WTC11 (cell line): ENCODE measurements around the gene NCBP3.

Source experiments
- ELF4 ChIP-seq: sonication (generic); formaldehyde crosslinking; IDR thresholded peaks from 2 replicates; pipeline ENCODE4 v1.8.1; 2022; ENCODE audit warnings: low read depth, mild to moderate bottlenecking, moderate library complexity, missing genetic modification reagents
- EMX1 ChIP-seq: fragments of 250-450 bp; sonication (Bioruptor Pico); IDR thresholded peaks from 2 replicates; pipeline ENCODE4 v1.8.0; 2021; ENCODE audit warnings: mild to moderate bottlenecking
- ETV6 ChIP-seq: sonication (generic); formaldehyde crosslinking; IDR thresholded peaks from 2 replicates; pipeline ENCODE4 v1.8.1; 2022; ENCODE audit warnings: mild to moderate bottlenecking, missing genetic modification reagents
- FOXJ3 ChIP-seq: sonication (generic); formaldehyde crosslinking; IDR thresholded peaks from 2 replicates; pipeline ENCODE4 v1.9.0; 2021; ENCODE audit warnings: missing genetic modification reagents, mild to moderate bottlenecking, borderline replicate concordance
- RELA ChIP-seq: sonication (generic); formaldehyde crosslinking; IDR thresholded peaks from 2 replicates; pipeline ENCODE4 v1.8.1; 2022; ENCODE audit warnings: missing genetic modification reagents, mild to moderate bottlenecking, borderline replicate concordance
- SP1 ChIP-seq: sonication (generic); formaldehyde crosslinking; conservative IDR thresholded peaks from 2 replicates; pipeline ENCODE4 v1.8.1; 2022; ENCODE audit warnings: missing genetic modification reagents
- TP53 ChIP-seq: sonication (generic); formaldehyde crosslinking; IDR thresholded peaks from 2 replicates; pipeline ENCODE4 v1.8.1; 2023; ENCODE audit warnings: mild to moderate bottlenecking, missing genetic modification reagents
- TF ChIP-seq, protein P1 (sequence below): fragments of 200-600 bp; IDR thresholded peaks from 2 replicates; pipeline ENCODE4 v1.8.0; 2022; ENCODE audit warnings: antibody characterized with exemption
- TF ChIP-seq, protein P2 (sequence below): sonication (generic); formaldehyde crosslinking; IDR thresholded peaks from 2 replicates; pipeline ENCODE4 v1.8.0; 2023; ENCODE audit warnings: mild to moderate bottlenecking, missing genetic modification reagents
- TF ChIP-seq, protein P3 (sequence below): sonication (generic); formaldehyde crosslinking; IDR thresholded peaks from 2 replicates; pipeline ENCODE4 v1.8.0; 2022; ENCODE audit warnings: mild to moderate bottlenecking, missing genetic modification reagents
- TF ChIP-seq, protein P4 (sequence below): sonication (generic); formaldehyde crosslinking; conservative IDR thresholded peaks from 2 replicates; pipeline ENCODE4 v1.8.1; 2023; ENCODE audit warnings: mild to moderate bottlenecking, low read depth, missing genetic modification reagents, moderate library complexity
- TF ChIP-seq, protein P5 (sequence below): fragments of 250-450 bp; sonication (Bioruptor Pico); IDR thresholded peaks from 2 replicates; pipeline ENCODE4 v2.1.2; 2022; ENCODE audit warnings: mild to moderate bottlenecking, moderate library complexity
- TF ChIP-seq, protein P6 (sequence below): sonication (generic); formaldehyde crosslinking; IDR thresholded peaks from 2 replicates; pipeline ENCODE4 v1.8.0; 2023; ENCODE audit warnings: missing genetic modification reagents

DNA sequence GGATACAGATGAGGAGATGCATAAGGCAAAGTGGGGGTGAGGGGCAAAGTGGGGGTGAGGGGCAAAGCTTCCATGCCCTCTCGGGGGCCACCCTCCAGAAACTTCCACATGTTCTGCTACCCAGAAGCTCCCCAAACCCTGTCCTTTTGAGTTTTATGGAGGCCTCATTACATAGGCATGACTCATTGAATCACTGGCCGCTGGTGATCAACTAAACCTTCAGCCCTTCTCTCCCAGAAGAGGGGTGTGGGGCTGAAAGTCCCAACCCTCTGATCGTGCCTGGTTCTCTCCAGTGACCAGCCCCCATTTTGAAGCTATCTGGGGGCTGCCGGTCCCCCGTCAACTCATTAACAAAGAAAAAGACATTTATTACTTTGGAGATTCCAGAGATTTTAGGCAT, 72.5 kb downstream of the NCBP3 start:
- TF ChIP-seq FOXJ3 (CRISPR knock-in tag) = no peak
- TF ChIP-seq, protein P1, sequence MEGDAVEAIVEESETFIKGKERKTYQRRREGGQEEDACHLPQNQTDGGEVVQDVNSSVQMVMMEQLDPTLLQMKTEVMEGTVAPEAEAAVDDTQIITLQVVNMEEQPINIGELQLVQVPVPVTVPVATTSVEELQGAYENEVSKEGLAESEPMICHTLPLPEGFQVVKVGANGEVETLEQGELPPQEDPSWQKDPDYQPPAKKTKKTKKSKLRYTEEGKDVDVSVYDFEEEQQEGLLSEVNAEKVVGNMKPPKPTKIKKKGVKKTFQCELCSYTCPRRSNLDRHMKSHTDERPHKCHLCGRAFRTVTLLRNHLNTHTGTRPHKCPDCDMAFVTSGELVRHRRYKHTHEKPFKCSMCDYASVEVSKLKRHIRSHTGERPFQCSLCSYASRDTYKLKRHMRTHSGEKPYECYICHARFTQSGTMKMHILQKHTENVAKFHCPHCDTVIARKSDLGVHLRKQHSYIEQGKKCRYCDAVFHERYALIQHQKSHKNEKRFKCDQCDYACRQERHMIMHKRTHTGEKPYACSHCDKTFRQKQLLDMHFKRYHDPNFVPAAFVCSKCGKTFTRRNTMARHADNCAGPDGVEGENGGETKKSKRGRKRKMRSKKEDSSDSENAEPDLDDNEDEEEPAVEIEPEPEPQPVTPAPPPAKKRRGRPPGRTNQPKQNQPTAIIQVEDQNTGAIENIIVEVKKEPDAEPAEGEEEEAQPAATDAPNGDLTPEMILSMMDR = no peak
- TF ChIP-seq, protein P2, sequence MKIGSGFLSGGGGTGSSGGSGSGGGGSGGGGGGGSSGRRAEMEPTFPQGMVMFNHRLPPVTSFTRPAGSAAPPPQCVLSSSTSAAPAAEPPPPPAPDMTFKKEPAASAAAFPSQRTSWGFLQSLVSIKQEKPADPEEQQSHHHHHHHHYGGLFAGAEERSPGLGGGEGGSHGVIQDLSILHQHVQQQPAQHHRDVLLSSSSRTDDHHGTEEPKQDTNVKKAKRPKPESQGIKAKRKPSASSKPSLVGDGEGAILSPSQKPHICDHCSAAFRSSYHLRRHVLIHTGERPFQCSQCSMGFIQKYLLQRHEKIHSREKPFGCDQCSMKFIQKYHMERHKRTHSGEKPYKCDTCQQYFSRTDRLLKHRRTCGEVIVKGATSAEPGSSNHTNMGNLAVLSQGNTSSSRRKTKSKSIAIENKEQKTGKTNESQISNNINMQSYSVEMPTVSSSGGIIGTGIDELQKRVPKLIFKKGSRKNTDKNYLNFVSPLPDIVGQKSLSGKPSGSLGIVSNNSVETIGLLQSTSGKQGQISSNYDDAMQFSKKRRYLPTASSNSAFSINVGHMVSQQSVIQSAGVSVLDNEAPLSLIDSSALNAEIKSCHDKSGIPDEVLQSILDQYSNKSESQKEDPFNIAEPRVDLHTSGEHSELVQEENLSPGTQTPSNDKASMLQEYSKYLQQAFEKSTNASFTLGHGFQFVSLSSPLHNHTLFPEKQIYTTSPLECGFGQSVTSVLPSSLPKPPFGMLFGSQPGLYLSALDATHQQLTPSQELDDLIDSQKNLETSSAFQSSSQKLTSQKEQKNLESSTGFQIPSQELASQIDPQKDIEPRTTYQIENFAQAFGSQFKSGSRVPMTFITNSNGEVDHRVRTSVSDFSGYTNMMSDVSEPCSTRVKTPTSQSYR (CRISPR knock-in tag) = no peak
- TF ChIP-seq RELA = no peak
- TF ChIP-seq, protein P3, sequence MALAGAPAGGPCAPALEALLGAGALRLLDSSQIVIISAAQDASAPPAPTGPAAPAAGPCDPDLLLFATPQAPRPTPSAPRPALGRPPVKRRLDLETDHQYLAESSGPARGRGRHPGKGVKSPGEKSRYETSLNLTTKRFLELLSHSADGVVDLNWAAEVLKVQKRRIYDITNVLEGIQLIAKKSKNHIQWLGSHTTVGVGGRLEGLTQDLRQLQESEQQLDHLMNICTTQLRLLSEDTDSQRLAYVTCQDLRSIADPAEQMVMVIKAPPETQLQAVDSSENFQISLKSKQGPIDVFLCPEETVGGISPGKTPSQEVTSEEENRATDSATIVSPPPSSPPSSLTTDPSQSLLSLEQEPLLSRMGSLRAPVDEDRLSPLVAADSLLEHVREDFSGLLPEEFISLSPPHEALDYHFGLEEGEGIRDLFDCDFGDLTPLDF = no peak
- TF ChIP-seq TP53 (CRISPR knock-in tag) = no peak
- TF ChIP-seq EMX1 (CRISPR knock-in tag) = no peak
- TF ChIP-seq ELF4 (CRISPR knock-in tag) = no peak
- TF ChIP-seq, protein P4, sequence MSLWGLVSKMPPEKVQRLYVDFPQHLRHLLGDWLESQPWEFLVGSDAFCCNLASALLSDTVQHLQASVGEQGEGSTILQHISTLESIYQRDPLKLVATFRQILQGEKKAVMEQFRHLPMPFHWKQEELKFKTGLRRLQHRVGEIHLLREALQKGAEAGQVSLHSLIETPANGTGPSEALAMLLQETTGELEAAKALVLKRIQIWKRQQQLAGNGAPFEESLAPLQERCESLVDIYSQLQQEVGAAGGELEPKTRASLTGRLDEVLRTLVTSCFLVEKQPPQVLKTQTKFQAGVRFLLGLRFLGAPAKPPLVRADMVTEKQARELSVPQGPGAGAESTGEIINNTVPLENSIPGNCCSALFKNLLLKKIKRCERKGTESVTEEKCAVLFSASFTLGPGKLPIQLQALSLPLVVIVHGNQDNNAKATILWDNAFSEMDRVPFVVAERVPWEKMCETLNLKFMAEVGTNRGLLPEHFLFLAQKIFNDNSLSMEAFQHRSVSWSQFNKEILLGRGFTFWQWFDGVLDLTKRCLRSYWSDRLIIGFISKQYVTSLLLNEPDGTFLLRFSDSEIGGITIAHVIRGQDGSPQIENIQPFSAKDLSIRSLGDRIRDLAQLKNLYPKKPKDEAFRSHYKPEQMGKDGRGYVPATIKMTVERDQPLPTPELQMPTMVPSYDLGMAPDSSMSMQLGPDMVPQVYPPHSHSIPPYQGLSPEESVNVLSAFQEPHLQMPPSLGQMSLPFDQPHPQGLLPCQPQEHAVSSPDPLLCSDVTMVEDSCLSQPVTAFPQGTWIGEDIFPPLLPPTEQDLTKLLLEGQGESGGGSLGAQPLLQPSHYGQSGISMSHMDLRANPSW (CRISPR knock-in tag) = no peak
- no peak for TF ChIP-seq ETV6 (CRISPR knock-in tag)
- TF ChIP-seq, protein P5, sequence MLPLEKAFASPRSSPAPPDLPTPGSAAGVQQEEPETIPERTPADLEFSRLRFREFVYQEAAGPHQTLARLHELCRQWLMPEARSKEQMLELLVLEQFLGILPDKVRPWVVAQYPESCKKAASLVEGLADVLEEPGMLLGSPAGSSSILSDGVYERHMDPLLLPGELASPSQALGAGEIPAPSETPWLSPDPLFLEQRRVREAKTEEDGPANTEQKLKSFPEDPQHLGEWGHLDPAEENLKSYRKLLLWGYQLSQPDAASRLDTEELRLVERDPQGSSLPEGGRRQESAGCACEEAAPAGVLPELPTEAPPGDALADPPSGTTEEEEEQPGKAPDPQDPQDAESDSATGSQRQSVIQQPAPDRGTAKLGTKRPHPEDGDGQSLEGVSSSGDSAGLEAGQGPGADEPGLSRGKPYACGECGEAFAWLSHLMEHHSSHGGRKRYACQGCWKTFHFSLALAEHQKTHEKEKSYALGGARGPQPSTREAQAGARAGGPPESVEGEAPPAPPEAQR = no peak
- no peak for TF ChIP-seq SP1 (CRISPR knock-in tag)
- TF ChIP-seq, protein P6, sequence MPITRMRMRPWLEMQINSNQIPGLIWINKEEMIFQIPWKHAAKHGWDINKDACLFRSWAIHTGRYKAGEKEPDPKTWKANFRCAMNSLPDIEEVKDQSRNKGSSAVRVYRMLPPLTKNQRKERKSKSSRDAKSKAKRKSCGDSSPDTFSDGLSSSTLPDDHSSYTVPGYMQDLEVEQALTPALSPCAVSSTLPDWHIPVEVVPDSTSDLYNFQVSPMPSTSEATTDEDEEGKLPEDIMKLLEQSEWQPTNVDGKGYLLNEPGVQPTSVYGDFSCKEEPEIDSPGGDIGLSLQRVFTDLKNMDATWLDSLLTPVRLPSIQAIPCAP (CRISPR knock-in tag) = no peak
